Endothelial cell of umbilical vein (primary cell): ENCODE results near the gene SDC1. TPM values are rescaled to one million over a fixed set of nuclear protein-coding genes. Genes with fewer than 3 reads are reported as not detected.

Experiments used
- BruUV-seq: library from RNA; stranded (reverse); fragments of 400-500 nt; replicated peaks from 2 replicates; lab custom pipeline; 2021; lab: Mats Ljungman, UMichigan
- CTCF ChIA-PET: fragments of 300-600, 350-600 bp; sonication (Branson Sonifier 250); formaldehyde crosslinking; loops from one replicate; lab custom pipeline; 2021; ENCODE audit warnings: antibody characterized with exemption, inconsistent platforms; lab: Charles Lee
- POLR2A ChIA-PET: fragments of 300-600, 350-600 bp; sonication (Branson Sonifier 250); formaldehyde crosslinking; loops from one replicate; lab custom pipeline; 2021; ENCODE audit warnings: antibody characterized with exemption, inconsistent platforms; lab: Charles Lee
- DNase-seq: peaks from one replicate; pipeline ENCODE4 v3.0.0-alpha.2; 2011; ENCODE audit warnings: low read depth, low spot score
- FAIRE-seq: peaks from 2 replicates; lab custom pipeline; 2011; peaks lifted over from hg19 to GRCh38; lab: Jason Lieb, UNC
- H2AFZ ChIP-seq: 2 replicates; pipeline ENCODE4 v1.6.0; 2012; ENCODE audit warnings: low read depth, low read length, control low read depth, inconsistent platforms
- H3K27ac ChIP-seq: 2 replicates; pipeline ENCODE4 v1.5.1; 2011; ENCODE audit warnings: low read depth, mild to moderate bottlenecking, control low read depth, low read length, moderate library complexity; ENCODE audit not compliant: insufficient read depth
- H3K27me3 ChIP-seq, 2 experiments: 2 replicates each; pipeline versions ENCODE4 v1.6.0 to v1.6.1; 2011; ENCODE audit warnings: low read length in 2 of 2, mixed read lengths in 1 of 2; ENCODE audit not compliant: control insufficient read depth in 2 of 2, insufficient read depth in 2 of 2
- H3K36me3 ChIP-seq, 2 experiments: 2 replicates in 1 of 2; 3 replicates in 1 of 2; pipeline ENCODE4 v1.5.1; 2011; ENCODE audit warnings: low read length in 2 of 2, mild to moderate bottlenecking in 1 of 2, moderate library complexity in 1 of 2; ENCODE audit not compliant: control insufficient read depth in 2 of 2, insufficient read depth in 2 of 2; ENCODE audit errors: extremely low read depth in 1 of 2
- H3K4me1 ChIP-seq: 3 replicates; pipeline ENCODE4 v1.5.1; 2011; ENCODE audit warnings: mild to moderate bottlenecking, low read length; ENCODE audit not compliant: control insufficient read depth, insufficient read depth; ENCODE audit errors: extremely low read depth
- H3K4me2 ChIP-seq: 2 replicates; pipeline ENCODE4 v1.6.1; 2011; ENCODE audit warnings: low read length, control low read depth, mixed read lengths; ENCODE audit not compliant: insufficient read depth
- H3K4me3 ChIP-seq, 3 experiments: fragments of 200-600 bp in 1 of 3; sonication (generic), shearing (Covaris generic) in 1 of 3; replicated peaks in 1 of 3; 2 replicates each; pipeline ENCODE4 v1.5.1; 2011 to 2016; ENCODE audit warnings: control low read depth in 3 of 3, low read length in 3 of 3, mild to moderate bottlenecking in 2 of 3, inconsistent platforms in 1 of 3, low read depth in 1 of 3, moderate library complexity in 1 of 3; ENCODE audit not compliant: insufficient read depth in 1 of 3
- H3K79me2 ChIP-seq: 2 replicates; pipeline ENCODE4 v1.6.0; 2012; ENCODE audit warnings: low read length, inconsistent platforms; ENCODE audit not compliant: control insufficient read depth, insufficient read depth
- H3K9ac ChIP-seq: replicated peaks from 2 replicates; pipeline ENCODE3; 2011; ENCODE audit warnings: low read length, control low read depth; ENCODE audit not compliant: insufficient read depth; ENCODE audit errors: extremely low read depth
- H3K9me1 ChIP-seq: replicated peaks from 3 replicates; pipeline ENCODE4 v1.6.0; 2011; ENCODE audit warnings: mild to moderate bottlenecking, low read length; ENCODE audit not compliant: control insufficient read depth, insufficient read depth; ENCODE audit errors: extremely low read depth
- H3K9me3 ChIP-seq: replicated peaks from 2 replicates; pipeline ENCODE4 v1.5.1; 2012; ENCODE audit warnings: low read length, inconsistent platforms; ENCODE audit not compliant: control insufficient read depth, insufficient read depth
- H4K20me1 ChIP-seq: replicated peaks from 2 replicates; pipeline ENCODE3; 2011; ENCODE audit warnings: mild to moderate bottlenecking, low read length; ENCODE audit not compliant: control insufficient read depth, insufficient read depth; ENCODE audit errors: extremely low read depth
- EZH2 ChIP-seq: IDR thresholded peaks from 2 replicates; pipeline ENCODE4 v1.6.1; 2012; ENCODE audit warnings: borderline replicate concordance, low read depth, mild to moderate bottlenecking, moderate library complexity, low read length, inconsistent platforms; ENCODE audit not compliant: severe bottlenecking
- POLR2A ChIP-seq: IDR thresholded peaks from 2 replicates; pipeline ENCODE4 v1.6.1; 2012; ENCODE audit warnings: low read depth, mild to moderate bottlenecking, control low read depth, low read length
- POLR2AphosphoS5 ChIP-seq: IDR thresholded peaks from 2 replicates; pipeline ENCODE4 v1.6.1; 2012; ENCODE audit warnings: low read depth, mild to moderate bottlenecking, control low read depth, low read length, moderate library complexity; ENCODE audit not compliant: insufficient read depth
- dilution Hi-C: fragments of 300-500 bp; cut with MboI; formaldehyde crosslinking; loops from one replicate; pipeline ENCODE4 v1.15.0; 2019; ENCODE audit warnings: low sequenced_read_pairs; ENCODE audit not compliant: extremely low pct_ligation_motif_present
- intact Hi-C: fragments of 100-400 bp; cut with micrococcal nuclease; formaldehyde crosslinking; loops from one replicate; pipeline ENCODE4 v1.10.0; 2022
- polyA plus RNA-seq, 4 experiments: library from polyadenylated mRNA; depleted of rRNA in 3 of 4; stranded (reverse) in 3 of 4; unstranded in 1 of 4; fragments of >200 nt; gene quantifications; 2 replicates each; pipeline versions ENCODE4 v1.2.1 to v1.2.3, GENCODE V29; 2011 to 2012; ENCODE audit warnings: missing spikeins in 1 of 4
- total RNA-seq: library from RNA; stranded (reverse); gene quantifications from 2 replicates; pipeline ENCODE4 v1.2.3, GENCODE V29; 2021
- TF ChIP-seq, protein P1 (sequence below): IDR thresholded peaks from 2 replicates; pipeline ENCODE4 v1.6.1; 2011; ENCODE audit not compliant: insufficient read depth, insufficient read length
- TF ChIP-seq, protein P2 (sequence below), 2 donors: IDR thresholded peaks; 1 replicate in 1 of 2; 2 replicates in 1 of 2; pipeline ENCODE4 v1.5.1; 2011; ENCODE audit warnings: low read length in 2 of 2, mild to moderate bottlenecking in 2 of 2, moderate library complexity in 2 of 2, control low read depth in 1 of 2, inconsistent platforms in 1 of 2, low read depth in 1 of 2; ENCODE audit not compliant: insufficient read depth in 1 of 2; ENCODE audit errors: extremely low read depth in 1 of 2

Gene SDC1
- total and polyA plus RNA-seq, 2 donors (not counting 3 experiments of a cell fraction or from before 2014, with no cell fraction given), result 3.2 to 4.0 TPM

DNA sequence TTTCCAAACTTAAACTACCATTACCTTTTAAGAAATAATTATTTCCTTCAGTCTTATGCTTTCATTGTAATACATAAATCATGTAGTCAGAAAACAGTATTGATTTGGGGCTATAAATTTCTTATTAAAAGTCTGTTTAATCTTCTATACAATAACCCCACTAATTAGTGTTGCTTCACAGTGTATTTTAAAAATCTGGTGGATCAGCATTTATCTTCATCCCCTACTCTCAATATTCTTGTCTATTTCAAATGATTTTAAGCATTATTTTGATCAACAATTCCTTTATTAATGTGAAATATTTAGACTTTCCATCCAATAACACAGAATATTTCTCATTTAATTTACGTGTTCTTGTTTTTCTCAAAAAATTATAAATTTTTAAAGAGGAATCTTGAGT, 32.5 kb upstream of the SDC1 start:
- H2AFZ ChIP-seq, result no peak overlapping the region
- no peak overlapping the region for H3K27ac ChIP-seq
- FAIRE-seq (no peak), DNase-seq (no peak)
- no peak overlapping the region for H3K9ac ChIP-seq
- H3K4me3 ChIP-seq, result no peak overlapping the region
- TF ChIP-seq POLR2A (no peak), EZH2 (no peak)
- TF ChIP-seq, protein P1, sequence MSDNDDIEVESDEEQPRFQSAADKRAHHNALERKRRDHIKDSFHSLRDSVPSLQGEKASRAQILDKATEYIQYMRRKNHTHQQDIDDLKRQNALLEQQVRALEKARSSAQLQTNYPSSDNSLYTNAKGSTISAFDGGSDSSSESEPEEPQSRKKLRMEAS, result no peak
- TF ChIP-seq, protein P2, sequence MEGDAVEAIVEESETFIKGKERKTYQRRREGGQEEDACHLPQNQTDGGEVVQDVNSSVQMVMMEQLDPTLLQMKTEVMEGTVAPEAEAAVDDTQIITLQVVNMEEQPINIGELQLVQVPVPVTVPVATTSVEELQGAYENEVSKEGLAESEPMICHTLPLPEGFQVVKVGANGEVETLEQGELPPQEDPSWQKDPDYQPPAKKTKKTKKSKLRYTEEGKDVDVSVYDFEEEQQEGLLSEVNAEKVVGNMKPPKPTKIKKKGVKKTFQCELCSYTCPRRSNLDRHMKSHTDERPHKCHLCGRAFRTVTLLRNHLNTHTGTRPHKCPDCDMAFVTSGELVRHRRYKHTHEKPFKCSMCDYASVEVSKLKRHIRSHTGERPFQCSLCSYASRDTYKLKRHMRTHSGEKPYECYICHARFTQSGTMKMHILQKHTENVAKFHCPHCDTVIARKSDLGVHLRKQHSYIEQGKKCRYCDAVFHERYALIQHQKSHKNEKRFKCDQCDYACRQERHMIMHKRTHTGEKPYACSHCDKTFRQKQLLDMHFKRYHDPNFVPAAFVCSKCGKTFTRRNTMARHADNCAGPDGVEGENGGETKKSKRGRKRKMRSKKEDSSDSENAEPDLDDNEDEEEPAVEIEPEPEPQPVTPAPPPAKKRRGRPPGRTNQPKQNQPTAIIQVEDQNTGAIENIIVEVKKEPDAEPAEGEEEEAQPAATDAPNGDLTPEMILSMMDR (IDR thresholded peaks at IDR 0.05; ENCODE audit: extremely low read depth in 1 of 2, insufficient read depth in 1 of 2, low read depth in 1 of 2, low read length in 2 of 2), result no peak
- dilution Hi-C loops (no loop called here), intact Hi-C loops (no loop called here)
- H3K36me3 ChIP-seq, result peaks cover 16 to 24% of the 10 kb centered on the region in 2 experiments
- H3K4me1 ChIP-seq, result no peaks in the 10 kb centered on the region
- ChIA-PET CTCF (no interaction called here), POLR2A (no interaction called here)
- no peaks in the 10 kb centered on the region for H3K9me1 ChIP-seq
- no TSS peak for BruUV-seq
- no peaks in the 10 kb centered on the region for H4K20me1 ChIP-seq
- H3K27me3 ChIP-seq, result no peaks in the 10 kb centered on the region
- no peaks in the 10 kb centered on the region for H3K9me3 ChIP-seq
- H3K4me2 ChIP-seq, result no peak overlapping the region
- H3K79me2 ChIP-seq, result no peaks in the 10 kb centered on the region

DNA sequence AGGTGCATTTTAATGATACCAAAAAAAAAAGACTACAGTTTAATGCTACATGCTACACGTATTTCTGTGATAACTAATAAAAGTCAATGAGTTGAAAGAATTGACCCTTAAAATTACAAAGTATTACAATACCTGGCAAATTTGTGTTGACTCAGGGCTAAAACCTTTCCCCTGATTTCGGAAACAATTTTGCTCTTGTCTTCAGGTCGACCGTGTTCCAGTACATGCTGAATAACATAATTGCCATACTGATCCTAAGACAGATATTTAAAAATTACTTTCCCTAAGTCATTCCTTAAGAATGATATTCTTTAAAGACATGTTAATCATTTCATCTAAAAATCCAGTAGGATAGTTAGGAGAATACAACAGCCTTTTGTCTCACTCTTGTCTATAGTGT, 29.8 kb upstream of the SDC1 start:
- FAIRE-seq, result no peak
- POLR2A ChIA-PET, result no interaction called here
- no peaks in the 10 kb centered on the region for H4K20me1 ChIP-seq
- no peaks in the 10 kb centered on the region for H3K27me3 ChIP-seq
- no peaks in the 10 kb centered on the region for H3K9me3 ChIP-seq
- dilution Hi-C loops, result no loop called here
- no peaks in the 10 kb centered on the region for H3K4me1 ChIP-seq
- TF ChIP-seq POLR2AphosphoS5, result no peak
- no peak overlapping the region for H3K27ac ChIP-seq
- H3K79me2 ChIP-seq, result no peaks in the 10 kb centered on the region
- no peak for DNase-seq
- intact Hi-C loops, result no loop called here
- no TSS peak for BruUV-seq
- H3K36me3 ChIP-seq, result peaks cover 19 to 32% of the 10 kb centered on the region in 2 experiments
- H3K4me2 ChIP-seq, result no peak overlapping the region
- no peak overlapping the region for H3K4me3 ChIP-seq
- no peaks in the 10 kb centered on the region for H3K9me1 ChIP-seq
- CTCF ChIA-PET, result no interaction called here
- no peak overlapping the region for H2AFZ ChIP-seq
- H3K9ac ChIP-seq, result no peak overlapping the region
